PFSK-1 (cell line): ENCODE results near the gene INTS3.

Experiments
- FOXP2 ChIP-seq: optimal IDR thresholded peaks from 2 replicates; pipeline ENCODE3; 2011; ENCODE audit warnings: borderline replicate concordance, control low read depth, inconsistent platforms; ENCODE audit not compliant: insufficient read depth; ENCODE audit errors: extremely low read length, extremely low read depth
- POLR2AphosphoS5 ChIP-seq: IDR thresholded peaks from 2 replicates; pipeline ENCODE4 v1.6.1; 2012; ENCODE audit warnings: low read depth, mild to moderate bottlenecking, control low read depth, low read length, moderate library complexity
- SIN3A ChIP-seq: IDR thresholded peaks from 2 replicates; pipeline ENCODE4 v1.6.1; 2012; ENCODE audit warnings: mild to moderate bottlenecking, low read length, moderate library complexity, borderline replicate concordance; ENCODE audit not compliant: insufficient read depth
- TAF1 ChIP-seq: IDR thresholded peaks from 2 replicates; pipeline ENCODE4 v1.6.1; 2012; ENCODE audit warnings: low read length, control low read depth, borderline replicate concordance; ENCODE audit not compliant: insufficient read depth
- TF ChIP-seq, protein P1 (sequence below), 2 experiments: IDR thresholded peaks; 2 replicates each; pipeline versions ENCODE4 v1.6.1 to v1.8.0; 2011 to 2012; ENCODE audit warnings: low read depth in 2 of 2, low read length in 2 of 2, control low read depth in 1 of 2, inconsistent platforms in 1 of 2, mild to moderate bottlenecking in 1 of 2, moderate library complexity in 1 of 2; ENCODE audit not compliant: insufficient read depth in 1 of 2

Gene INTS3

DNA sequence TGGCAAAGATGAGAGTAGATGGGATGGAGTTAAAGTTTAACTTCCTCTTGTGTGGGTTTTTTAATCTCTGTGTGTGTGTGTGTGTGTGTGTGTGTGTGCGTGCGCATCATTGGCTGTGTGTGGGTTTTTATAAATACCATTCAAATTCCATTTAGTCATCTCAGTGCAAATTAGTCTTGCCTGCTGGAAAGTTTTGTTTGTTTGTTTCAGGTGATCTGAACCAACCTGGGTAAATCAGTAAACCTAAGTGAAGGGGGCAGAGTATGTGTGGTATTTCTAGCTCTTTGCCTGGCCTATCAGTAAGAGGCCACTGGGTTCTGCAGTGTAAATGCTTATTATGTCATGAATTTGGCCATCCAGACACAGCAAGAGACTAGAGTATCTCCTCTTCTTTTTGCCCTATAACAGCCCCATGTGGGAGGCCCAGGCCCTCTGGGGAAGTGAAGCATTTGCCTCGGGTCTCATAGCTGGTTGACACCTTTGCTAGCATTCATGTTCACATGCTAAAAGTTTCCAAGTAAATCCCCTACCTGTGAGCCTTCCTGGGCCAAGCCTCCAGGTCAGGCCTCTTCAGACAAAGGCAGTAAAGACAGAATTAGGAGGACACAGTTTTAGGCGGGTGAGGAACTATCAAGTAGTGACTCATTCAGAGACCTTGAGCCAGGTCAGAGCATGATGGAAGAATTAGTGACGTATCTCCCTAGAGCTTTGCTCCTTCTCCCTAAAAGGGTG, 14.7 kb downstream of the INTS3 start:
- TF ChIP-seq, protein P1, sequence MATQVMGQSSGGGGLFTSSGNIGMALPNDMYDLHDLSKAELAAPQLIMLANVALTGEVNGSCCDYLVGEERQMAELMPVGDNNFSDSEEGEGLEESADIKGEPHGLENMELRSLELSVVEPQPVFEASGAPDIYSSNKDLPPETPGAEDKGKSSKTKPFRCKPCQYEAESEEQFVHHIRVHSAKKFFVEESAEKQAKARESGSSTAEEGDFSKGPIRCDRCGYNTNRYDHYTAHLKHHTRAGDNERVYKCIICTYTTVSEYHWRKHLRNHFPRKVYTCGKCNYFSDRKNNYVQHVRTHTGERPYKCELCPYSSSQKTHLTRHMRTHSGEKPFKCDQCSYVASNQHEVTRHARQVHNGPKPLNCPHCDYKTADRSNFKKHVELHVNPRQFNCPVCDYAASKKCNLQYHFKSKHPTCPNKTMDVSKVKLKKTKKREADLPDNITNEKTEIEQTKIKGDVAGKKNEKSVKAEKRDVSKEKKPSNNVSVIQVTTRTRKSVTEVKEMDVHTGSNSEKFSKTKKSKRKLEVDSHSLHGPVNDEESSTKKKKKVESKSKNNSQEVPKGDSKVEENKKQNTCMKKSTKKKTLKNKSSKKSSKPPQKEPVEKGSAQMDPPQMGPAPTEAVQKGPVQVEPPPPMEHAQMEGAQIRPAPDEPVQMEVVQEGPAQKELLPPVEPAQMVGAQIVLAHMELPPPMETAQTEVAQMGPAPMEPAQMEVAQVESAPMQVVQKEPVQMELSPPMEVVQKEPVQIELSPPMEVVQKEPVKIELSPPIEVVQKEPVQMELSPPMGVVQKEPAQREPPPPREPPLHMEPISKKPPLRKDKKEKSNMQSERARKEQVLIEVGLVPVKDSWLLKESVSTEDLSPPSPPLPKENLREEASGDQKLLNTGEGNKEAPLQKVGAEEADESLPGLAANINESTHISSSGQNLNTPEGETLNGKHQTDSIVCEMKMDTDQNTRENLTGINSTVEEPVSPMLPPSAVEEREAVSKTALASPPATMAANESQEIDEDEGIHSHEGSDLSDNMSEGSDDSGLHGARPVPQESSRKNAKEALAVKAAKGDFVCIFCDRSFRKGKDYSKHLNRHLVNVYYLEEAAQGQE (IDR thresholded peaks at IDR 0.05; ENCODE audit: insufficient read depth in 1 of 2, low read depth in 2 of 2, low read length in 2 of 2), result no peak
- TF ChIP-seq FOXP2 (no peak), POLR2AphosphoS5 (no peak), TAF1 (no peak), SIN3A (no peak)

DNA sequence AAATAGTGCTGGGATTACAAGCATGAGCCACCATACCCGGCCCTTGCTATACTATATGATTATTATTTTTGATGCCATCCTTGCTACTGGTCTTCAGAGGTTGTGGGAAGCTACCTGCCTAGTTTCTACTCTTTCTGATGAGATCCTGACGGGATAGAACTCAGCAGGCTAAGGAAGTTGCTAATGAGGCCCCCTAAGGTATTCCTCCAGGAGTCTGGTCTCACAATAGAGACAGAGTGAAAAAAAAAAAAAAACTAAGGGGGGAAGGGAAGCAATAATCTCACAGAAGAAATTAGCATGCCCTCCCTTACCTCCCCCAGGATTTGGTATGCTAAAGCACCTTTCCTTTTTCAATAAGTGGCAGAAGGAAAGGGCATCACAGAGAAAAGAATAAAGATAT, 17.6 kb downstream of the INTS3 start:
- TF ChIP-seq SIN3A (no peak), TAF1 (no peak), POLR2AphosphoS5 (no peak), FOXP2 (no peak)
- TF ChIP-seq, protein P1 (IDR thresholded peaks at IDR 0.05; ENCODE audit: insufficient read depth in 1 of 2, low read depth in 2 of 2, low read length in 2 of 2), result no peak

DNA sequence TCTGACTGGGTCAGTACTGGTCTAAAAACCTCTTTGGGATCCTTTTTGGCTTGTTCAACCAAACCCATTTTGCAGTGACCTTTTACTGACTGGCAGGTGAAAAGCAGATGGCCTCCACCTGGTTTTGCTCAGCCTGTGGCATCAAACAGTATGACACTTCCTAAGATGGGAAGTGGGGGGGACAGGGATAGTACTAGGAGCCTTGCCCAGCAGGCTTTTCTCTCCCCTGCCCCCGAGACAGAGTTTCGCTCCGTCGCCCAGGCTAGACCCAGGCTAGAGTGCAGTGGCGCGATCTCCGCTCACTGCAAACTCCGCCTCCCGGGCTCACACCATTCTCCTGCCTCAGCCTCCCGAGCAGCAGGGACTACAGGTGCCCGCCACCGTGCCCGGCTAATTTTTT, 18.3 kb downstream of the INTS3 start:
- no peak for TF ChIP-seq POLR2AphosphoS5
- TF ChIP-seq, protein P1 (IDR thresholded peaks at IDR 0.05; ENCODE audit: insufficient read depth in 1 of 2, low read depth in 2 of 2, low read length in 2 of 2), result no peak
- TF ChIP-seq SIN3A, result no peak
- no peak for TF ChIP-seq FOXP2
- TF ChIP-seq TAF1, result no peak

DNA sequence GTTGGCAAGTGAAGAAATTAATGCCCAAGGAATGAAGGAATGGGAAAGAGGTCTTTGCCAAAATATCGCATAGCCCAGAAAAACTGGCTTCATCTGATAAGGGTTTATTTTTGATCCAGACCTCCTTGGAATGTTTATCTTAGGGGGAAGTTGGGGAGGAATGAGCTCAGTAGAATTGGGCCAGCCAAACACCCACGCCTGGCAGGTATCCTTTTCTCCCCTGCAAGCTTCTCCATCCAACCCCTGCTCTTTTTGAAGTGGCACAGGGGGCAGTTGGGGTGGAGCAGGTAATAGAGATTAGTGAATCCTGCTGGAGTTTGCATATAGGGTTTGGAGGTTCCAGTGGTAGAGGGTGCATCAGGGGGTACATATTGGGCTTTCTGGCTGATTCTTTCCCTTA, 21.1 kb downstream of the INTS3 start:
- TF ChIP-seq FOXP2, result no peak
- no peak for TF ChIP-seq POLR2AphosphoS5
- no peak for TF ChIP-seq TAF1
- no peak for TF ChIP-seq SIN3A
- TF ChIP-seq, protein P1 (IDR thresholded peaks at IDR 0.05; ENCODE audit: insufficient read depth in 1 of 2, low read depth in 2 of 2, low read length in 2 of 2), result no peak

DNA sequence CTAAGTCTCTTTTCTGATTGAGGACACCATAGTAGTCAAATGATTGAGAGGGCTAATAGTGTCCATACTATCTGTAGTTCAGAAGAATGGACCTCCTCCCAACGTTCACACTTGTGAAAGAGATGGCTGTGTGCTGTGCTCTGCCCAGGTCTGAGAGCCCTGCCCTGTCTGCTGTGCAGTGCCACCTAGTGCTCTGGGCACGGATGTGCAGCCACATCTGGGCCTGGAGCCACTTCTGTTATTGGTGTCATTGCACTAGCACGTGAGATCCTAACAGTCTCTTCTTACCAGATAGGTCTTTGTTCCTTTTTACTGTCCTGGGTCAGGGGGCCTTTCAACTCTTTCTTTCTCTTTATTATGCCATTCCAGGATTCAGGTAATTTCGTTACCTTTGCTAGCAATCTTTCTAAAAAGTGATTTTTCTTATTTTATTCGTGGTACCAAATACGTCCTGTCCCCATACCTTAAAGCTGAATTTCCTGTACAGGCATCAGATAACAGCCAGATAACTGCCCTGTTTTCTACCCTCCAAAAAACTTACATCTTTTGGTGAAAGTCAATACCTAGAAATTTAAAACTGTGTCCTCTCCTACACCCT, 21.7 kb downstream of the INTS3 start:
- TF ChIP-seq FOXP2 (peak; percentile 88), SIN3A (no peak)
